ENCODE measurements around the gene P2RX3.

The P2RX3 gene

DNA sequence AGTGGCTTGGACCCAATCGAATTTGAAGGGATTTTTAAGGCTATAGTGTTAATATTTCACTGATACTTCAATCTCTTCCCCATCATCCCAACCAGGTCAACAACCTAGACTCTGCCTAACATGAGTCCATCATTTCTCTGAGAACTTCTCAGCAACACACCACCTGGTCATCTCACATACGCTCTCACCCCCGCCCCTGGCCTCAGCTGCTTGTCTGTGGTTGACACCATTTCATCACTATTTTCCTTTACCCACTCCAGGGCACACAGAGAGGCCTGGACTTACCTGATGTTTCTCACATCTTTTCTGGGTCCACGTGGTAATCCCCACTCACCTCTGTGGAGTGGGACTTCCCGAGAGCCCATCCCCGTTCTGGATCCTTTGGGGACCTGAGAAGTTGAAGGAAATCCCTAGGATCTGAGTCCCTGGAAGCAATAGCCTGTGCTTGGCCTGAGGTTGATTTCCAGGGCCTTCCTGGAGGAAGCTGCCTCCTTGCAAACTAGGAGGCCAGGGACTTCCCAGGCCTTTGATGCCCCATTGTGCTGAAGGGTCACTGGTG, 3.2 kb downstream of the P2RX3 start:
- H3K27ac ChIP-seq: no peak overlapping the region
- TF ChIP-seq CTCF (conservative IDR thresholded peaks at IDR 0.05): no peak

GRCh38 chr11:57342702-57343101, 4.5 kb downstream of the P2RX3 start:
- no peak overlapping the region for H3K27ac ChIP-seq
- no peak for TF ChIP-seq CTCF (conservative IDR thresholded peaks at IDR 0.05)

- no peak overlapping the region for H3K27ac ChIP-seq
- TF ChIP-seq CTCF (conservative IDR thresholded peaks at IDR 0.05): no peak
Measured at GRCh38 chr11:57343825-57344224, 5.7 kb downstream of the P2RX3 start.

DNA sequence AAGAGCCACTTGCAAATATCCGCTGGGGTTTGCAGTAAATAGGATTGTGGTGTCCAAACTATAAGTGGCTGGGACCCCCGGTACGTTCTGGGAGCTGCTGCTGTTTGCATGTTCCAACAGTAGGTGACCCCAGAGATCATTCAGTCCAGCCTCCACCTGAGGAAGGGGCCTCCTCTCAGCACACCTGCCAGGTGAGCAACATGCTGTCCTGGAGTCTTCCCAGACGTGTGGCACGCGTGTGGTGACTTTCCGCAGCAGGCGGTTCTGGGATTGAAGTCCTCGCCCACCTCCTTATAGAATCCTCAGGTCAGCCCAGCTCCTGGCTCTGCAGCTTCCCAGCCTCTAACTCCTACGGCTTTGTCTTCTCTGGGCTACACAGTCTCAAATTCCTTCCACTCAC, 6.7 kb downstream of the P2RX3 start:
- H3K27ac ChIP-seq: peak overlapping the region; percentile 47; the same call in 1 of the 2 replicates
- no peak for TF ChIP-seq CTCF (conservative IDR thresholded peaks at IDR 0.05)

- TF ChIP-seq CTCF (conservative IDR thresholded peaks at IDR 0.05): peak; percentile 83
- peak overlapping the region; percentile 47; the same call in 1 of the 2 replicates for H3K27ac ChIP-seq
Measured at GRCh38 chr11:57345555-57346211, 7.5 kb downstream of the P2RX3 start.

DNA sequence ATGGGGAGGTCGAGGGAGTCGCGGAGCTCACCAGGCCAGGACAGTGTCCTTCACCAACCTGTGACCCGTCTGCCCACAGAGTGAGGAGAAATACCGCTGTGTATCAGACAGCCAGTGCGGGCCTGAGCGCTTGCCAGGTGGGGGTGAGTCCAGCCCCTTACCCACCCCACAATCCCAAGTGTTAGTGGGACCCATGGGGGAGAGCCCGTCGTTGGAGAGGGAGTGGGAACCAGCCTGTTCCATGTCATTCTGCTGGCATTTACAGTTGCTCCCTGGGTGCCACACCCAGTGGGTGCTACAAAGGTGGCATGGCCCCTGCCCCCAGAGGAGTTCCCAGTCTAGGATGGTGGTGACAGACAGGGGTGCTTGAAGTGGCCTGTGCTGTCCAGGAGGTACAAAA, 9.2 kb downstream of the P2RX3 start:
- TF ChIP-seq CTCF (conservative IDR thresholded peaks at IDR 0.05): no peak
- no peak overlapping the region for H3K27ac ChIP-seq

- H3K27ac ChIP-seq: no peak overlapping the region
- TF ChIP-seq CTCF (conservative IDR thresholded peaks at IDR 0.05): no peak
Measured at GRCh38 chr11:57348052-57348451, 9.9 kb downstream of the P2RX3 start.

All from VCaP (cell line).